Mesendoderm (in vitro differentiated cells): Measurements from ENCODE around the gene KLHL14.

Source experiments
- DNase-seq: peaks from one replicate; pipeline ENCODE4 v3.0.0; 2013
- H2AK5ac ChIP-seq: 2 replicates; pipeline ENCODE4 v1.6.1; 2013; ENCODE audit warnings: low read length, inconsistent platforms
- H2BK120ac ChIP-seq: 2 replicates; pipeline ENCODE4 v1.6.1; 2013; ENCODE audit warnings: low read depth, mild to moderate bottlenecking, low read length, moderate library complexity, mixed read lengths
- H2BK15ac ChIP-seq: replicated peaks from 2 replicates; pipeline ENCODE4 v1.6.1; 2013; ENCODE audit warnings: low read depth, mild to moderate bottlenecking, moderate library complexity
- H2BK5ac ChIP-seq: 2 replicates; pipeline ENCODE4 v1.6.1; 2013; ENCODE audit warnings: low read length, inconsistent platforms
- H3K18ac ChIP-seq: 2 replicates; pipeline ENCODE4 v1.6.1; 2013; ENCODE audit warnings: mild to moderate bottlenecking, low read length, mixed read lengths
- H3K23ac ChIP-seq: one replicate; pipeline ENCODE4 v1.6.1; 2013; ENCODE audit warnings: low read length
- H3K27ac ChIP-seq: 2 replicates; pipeline ENCODE4 v1.5.1; 2013; ENCODE audit warnings: low read depth, mild to moderate bottlenecking, inconsistent platforms, low read length, moderate library complexity
- H3K27me3 ChIP-seq: 2 replicates; pipeline ENCODE4 v1.6.1; 2013; ENCODE audit warnings: low read length, control low read depth, mild to moderate bottlenecking, inconsistent platforms; ENCODE audit not compliant: insufficient read depth, poor library complexity
- H3K36me3 ChIP-seq: 2 replicates; pipeline ENCODE4 v1.6.1; 2013; ENCODE audit warnings: low read length, inconsistent platforms; ENCODE audit not compliant: control insufficient read depth, insufficient read depth
- H3K4ac ChIP-seq: one replicate; pipeline ENCODE4 v1.6.1; 2013; ENCODE audit warnings: low read depth, mild to moderate bottlenecking, low read length, moderate library complexity
- H3K4me1 ChIP-seq: 2 replicates; pipeline ENCODE4 v1.6.1; 2013; ENCODE audit warnings: low read depth, low read length, inconsistent platforms; ENCODE audit not compliant: control insufficient read depth
- H3K4me2 ChIP-seq: 2 replicates; pipeline ENCODE4 v1.6.1; 2013; ENCODE audit warnings: low read length
- H3K4me3 ChIP-seq: 2 replicates; pipeline ENCODE4 v1.5.1; 2013; ENCODE audit warnings: mild to moderate bottlenecking, low read length
- H3K56ac ChIP-seq: one replicate; pipeline ENCODE4 v1.6.1; 2013; ENCODE audit warnings: low read length
- H3K79me1 ChIP-seq: 2 replicates; pipeline ENCODE4 v1.6.1; 2013; ENCODE audit warnings: low read length, inconsistent platforms
- H3K79me2 ChIP-seq: 2 replicates; pipeline ENCODE4 v1.6.1; 2013; ENCODE audit warnings: mild to moderate bottlenecking, low read length; ENCODE audit not compliant: control insufficient read depth, insufficient read depth
- H3K9ac ChIP-seq: 2 replicates; pipeline ENCODE4 v1.6.1; 2013; ENCODE audit warnings: low read length, inconsistent platforms
- H4K5ac ChIP-seq: one replicate; pipeline ENCODE4 v1.6.1; 2013; ENCODE audit warnings: low read length
- H4K8ac ChIP-seq: one replicate; pipeline ENCODE4 v1.6.1; 2013; ENCODE audit warnings: low read depth, mild to moderate bottlenecking, control low read depth, low read length, moderate library complexity
- WGBS: extraction: QIAGEN DNeasy Blood & Tissue Kit; methylation state at CpG from one replicate; pipeline ENCODE4 v1.1.7; 2013; ENCODE audit warnings: low lambda C conversion rate, missing lambda C conversion rate; ENCODE audit not compliant: insufficient coverage; ENCODE audit errors: extremely low coverage; 5-methylcytosine and 5-hydroxymethylcytosine counted together

KLHL14 gene

DNA sequence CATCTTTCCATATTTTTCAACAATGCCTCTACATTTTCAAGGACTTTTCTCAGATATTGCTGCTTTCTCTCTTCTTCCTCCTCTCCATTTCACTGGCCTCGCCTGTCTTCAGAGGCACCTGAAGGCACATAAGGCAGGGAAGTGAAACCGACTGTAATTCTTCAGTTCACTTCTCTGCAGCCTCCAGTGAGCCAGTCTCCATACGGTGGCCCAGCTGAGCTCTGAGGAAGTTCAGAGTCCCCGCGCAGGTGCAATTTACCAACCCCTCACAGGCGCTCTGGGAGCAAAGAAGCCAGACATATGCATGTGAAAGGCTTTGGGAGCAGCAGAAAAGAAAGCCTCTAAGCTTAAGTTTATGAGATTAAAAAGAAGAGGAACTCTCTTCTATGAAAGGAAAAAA is 12.4 kb downstream of the KLHL14 start:
- no peaks in the 10 kb centered on the region for H3K36me3 ChIP-seq
- WGBS = no CpG with 5 or more reads among the region's 6 CpGs
- no peaks in the 10 kb centered on the region for H3K27me3 ChIP-seq
- H2AK5ac ChIP-seq = no peak overlapping the region
- no peak overlapping the region for H3K9ac ChIP-seq
- no peaks in the 10 kb centered on the region for H3K79me1 ChIP-seq
- H2BK5ac ChIP-seq = no peak overlapping the region
- H3K79me2 ChIP-seq = no peaks in the 10 kb centered on the region
- H2BK15ac ChIP-seq = no peak overlapping the region
- H3K56ac ChIP-seq = no peak overlapping the region
- H3K18ac ChIP-seq = no peak overlapping the region
- no peaks in the 10 kb centered on the region for H3K4me1 ChIP-seq
- no peak overlapping the region for H4K5ac ChIP-seq
- no peak overlapping the region for H3K4ac ChIP-seq
- H3K23ac ChIP-seq = no peak overlapping the region
- DNase-seq = no peak
- no peak overlapping the region for H4K8ac ChIP-seq
- no peak overlapping the region for H3K4me2 ChIP-seq
- no peak overlapping the region for H2BK120ac ChIP-seq
- H3K4me3 ChIP-seq = no peak overlapping the region
- no peak overlapping the region for H3K27ac ChIP-seq

DNA sequence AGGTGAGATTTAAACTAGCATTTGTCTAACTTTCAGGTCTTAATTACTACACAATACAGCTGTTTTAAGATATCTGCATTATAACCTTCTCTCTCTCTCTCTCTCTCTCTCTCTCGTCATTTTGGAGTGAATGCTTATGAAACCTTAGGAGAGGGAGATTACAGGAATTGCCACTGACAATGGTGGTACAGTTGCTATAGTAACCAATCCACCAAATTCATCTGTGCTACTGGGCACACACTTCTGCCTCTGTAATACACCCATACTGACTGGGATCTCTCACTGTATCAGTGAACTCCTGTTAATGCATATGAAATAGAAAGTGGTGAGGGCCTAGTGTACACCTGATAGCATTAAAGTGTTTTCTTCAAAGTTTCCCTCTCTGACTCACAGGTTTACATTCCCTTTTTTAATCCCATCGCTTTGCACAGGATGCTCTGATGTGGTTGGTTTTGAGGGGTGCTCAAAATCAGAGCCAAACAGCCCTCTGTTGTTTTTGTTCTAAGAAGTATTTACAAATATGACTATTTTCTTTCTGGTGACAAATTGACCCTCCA is 13.1 kb downstream of the KLHL14 start:
- Histone ChIP-seq H3K4me3 (no peak overlapping the region), H2AK5ac (no peak overlapping the region), H3K56ac (no peak overlapping the region), H3K27ac (no peak overlapping the region), H3K79me1 (no peaks in the 10 kb centered on the region), H3K4me1 (peaks cover 3% of the 10 kb centered on the region), H2BK5ac (no peak overlapping the region), H3K4ac (no peak overlapping the region), H4K5ac (no peak overlapping the region), H2BK15ac (no peak overlapping the region), H3K18ac (no peak overlapping the region), H3K23ac (no peak overlapping the region), H3K27me3 (no peaks in the 10 kb centered on the region), H2BK120ac (no peak overlapping the region), H3K4me2 (no peak overlapping the region), H3K36me3 (no peaks in the 10 kb centered on the region), H4K8ac (no peak overlapping the region), H3K79me2 (no peaks in the 10 kb centered on the region), H3K9ac (no peak overlapping the region)
- no CpG with 5 or more reads among the region's 2 CpGs for WGBS
- DNase-seq = no peak

DNA sequence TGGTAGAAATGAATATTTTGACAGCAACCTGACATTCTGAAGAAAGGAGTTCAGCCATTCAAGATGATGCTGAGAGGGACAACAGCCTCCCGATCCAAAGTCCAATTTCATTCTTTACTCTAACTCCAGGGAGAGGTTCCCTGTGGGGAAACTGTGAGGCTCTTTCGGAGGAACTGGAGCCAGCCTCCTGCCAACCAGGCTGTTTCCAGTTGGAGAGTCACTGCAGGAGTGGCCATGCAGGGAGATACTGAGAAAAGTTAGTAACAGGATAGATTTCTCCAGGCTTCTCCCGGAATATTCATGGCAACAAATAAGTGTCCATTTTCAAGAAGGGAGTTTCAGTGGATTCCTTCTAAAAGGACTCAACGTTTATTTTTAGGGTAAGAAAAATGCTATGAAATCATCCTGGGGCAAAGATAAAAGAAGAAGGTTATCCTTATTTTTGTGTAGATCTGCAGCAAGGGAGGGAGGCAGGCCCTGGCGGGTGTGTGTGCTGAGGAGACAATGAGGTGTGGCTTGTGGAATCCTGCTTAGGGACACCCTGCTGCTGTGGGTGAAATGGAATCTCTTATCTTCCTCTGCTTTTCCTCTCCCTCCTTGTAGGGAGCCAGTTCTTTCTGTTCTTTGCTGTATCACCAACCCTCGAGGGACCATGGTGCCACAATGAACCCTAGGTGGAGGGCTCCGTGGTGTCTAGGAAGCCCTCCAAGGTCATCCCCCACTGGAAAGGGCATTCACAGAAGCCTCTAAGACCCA is 18.1 kb downstream of the KLHL14 start:
- Histone ChIP-seq H3K36me3 (no peaks in the 10 kb centered on the region), H3K27me3 (no peaks in the 10 kb centered on the region), H3K4me2 (no peak overlapping the region), H3K9ac (no peak overlapping the region), H3K18ac (no peak overlapping the region), H3K56ac (no peak overlapping the region), H2BK15ac (no peak overlapping the region), H3K4ac (no peak overlapping the region), H3K79me1 (no peaks in the 10 kb centered on the region), H2BK120ac (no peak overlapping the region), H3K23ac (no peak overlapping the region), H3K27ac (no peak overlapping the region), H3K4me1 (peaks cover 11% of the 10 kb centered on the region), H2BK5ac (no peak overlapping the region), H4K8ac (no peak overlapping the region), H2AK5ac (no peak overlapping the region), H3K4me3 (no peak overlapping the region), H4K5ac (no peak overlapping the region), H3K79me2 (no peaks in the 10 kb centered on the region)
- no CpG with 5 or more reads among the region's 7 CpGs for WGBS
- peak; percentile 87 for DNase-seq

DNA sequence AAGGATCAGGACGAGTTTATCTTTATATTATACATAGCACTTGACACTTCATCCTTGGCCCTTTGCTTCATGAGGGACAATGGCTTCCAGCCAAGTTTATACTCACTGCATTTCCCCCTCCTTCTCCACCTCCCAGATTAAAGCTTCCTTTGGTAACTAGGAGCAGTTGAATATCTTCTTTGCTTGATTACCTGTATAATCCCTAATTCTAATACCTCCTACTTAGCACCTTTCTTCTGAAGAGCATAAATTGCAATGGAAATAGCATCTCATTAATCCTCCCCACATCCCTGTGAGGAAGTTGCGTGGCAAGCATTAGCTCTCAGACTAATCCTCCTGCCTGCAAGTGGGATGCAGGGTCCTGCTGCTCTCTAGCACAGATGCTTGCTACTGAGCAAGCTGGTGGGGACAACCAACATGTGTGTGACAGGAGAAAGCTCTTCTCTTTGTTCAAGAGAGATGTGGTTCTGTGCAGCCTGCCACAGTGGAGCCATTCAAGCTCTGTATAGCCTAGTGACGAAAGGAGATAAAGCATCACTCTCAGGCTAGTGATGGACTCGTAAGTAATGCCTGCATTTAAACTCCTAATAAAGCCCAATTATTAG is 19.1 kb downstream of the KLHL14 start:
- Histone ChIP-seq H4K5ac (no peak overlapping the region), H3K56ac (no peak overlapping the region), H3K27ac (no peak overlapping the region), H3K4me2 (no peak overlapping the region), H2BK15ac (no peak overlapping the region), H3K36me3 (no peaks in the 10 kb centered on the region), H3K9ac (no peak overlapping the region), H3K79me1 (no peaks in the 10 kb centered on the region), H2BK5ac (no peak overlapping the region), H3K23ac (no peak overlapping the region), H3K18ac (no peak overlapping the region), H2BK120ac (no peak overlapping the region), H2AK5ac (peak overlapping the region; percentile 54), H3K4ac (no peak overlapping the region), H4K8ac (no peak overlapping the region), H3K4me3 (no peak overlapping the region), H3K4me1 (peaks cover 11% of the 10 kb centered on the region), H3K79me2 (no peaks in the 10 kb centered on the region), H3K27me3 (no peaks in the 10 kb centered on the region)
- no CpG with 5 or more reads among the region's 4 CpGs for WGBS
- DNase-seq = peak; percentile 57

DNA sequence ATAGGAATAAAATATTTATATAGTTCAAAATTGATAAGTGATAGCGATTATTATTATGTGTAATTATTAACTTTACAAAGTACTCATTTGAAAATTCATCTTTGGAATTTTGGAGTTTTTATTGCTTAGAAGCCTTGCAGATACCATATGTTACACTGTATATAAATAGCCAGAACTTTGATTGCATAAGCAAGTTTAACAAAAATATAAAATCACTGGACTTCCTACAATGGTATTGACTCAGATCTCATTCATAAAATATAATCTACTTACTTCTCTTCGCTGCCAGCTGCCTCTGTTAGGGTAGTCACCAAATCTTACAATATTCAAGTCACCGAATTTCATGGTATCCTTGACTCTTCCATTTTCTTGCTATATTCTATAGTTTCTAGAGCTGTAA is 22.5 kb downstream of the KLHL14 start:
- H3K27me3 ChIP-seq = no peaks in the 10 kb centered on the region
- no peak overlapping the region for H3K9ac ChIP-seq
- H3K4me1 ChIP-seq = peaks cover 11% of the 10 kb centered on the region
- H2BK15ac ChIP-seq = no peak overlapping the region
- no peak overlapping the region for H3K4me2 ChIP-seq
- H2BK5ac ChIP-seq = no peak overlapping the region
- H3K56ac ChIP-seq = no peak overlapping the region
- H3K79me1 ChIP-seq = no peaks in the 10 kb centered on the region
- H3K18ac ChIP-seq = no peak overlapping the region
- no peak overlapping the region for H2AK5ac ChIP-seq
- no peak overlapping the region for H3K23ac ChIP-seq
- no peak overlapping the region for H4K8ac ChIP-seq
- no peak overlapping the region for H3K4ac ChIP-seq
- no peaks in the 10 kb centered on the region for H3K36me3 ChIP-seq
- no peak overlapping the region for H3K4me3 ChIP-seq
- 100% methylated on average over 1 of the region's 3 CpGs for WGBS
- H3K79me2 ChIP-seq = no peaks in the 10 kb centered on the region
- DNase-seq = no peak
- no peak overlapping the region for H3K27ac ChIP-seq
- no peak overlapping the region for H2BK120ac ChIP-seq
- H4K5ac ChIP-seq = no peak overlapping the region
